H1 (cell line): ENCODE data around the gene EMX1. TPM values are rescaled to one million over a fixed set of nuclear protein-coding genes. Genes with fewer than 3 reads are reported as not detected.
A peak's percentile ranks its signal among the peaks of the same experiment; 100 is the strongest.

Experiments
- CHD2 ChIP-seq: IDR thresholded peaks from 2 replicates; pipeline ENCODE4 v1.6.1; 2012; ENCODE audit warnings: low read length, improper control_type of control experiment
- CREB1 ChIP-seq: IDR thresholded peaks from 2 replicates; pipeline ENCODE4 v1.6.1; 2012; ENCODE audit warnings: inconsistent platforms
- GTF2F1 ChIP-seq: IDR thresholded peaks from 2 replicates; pipeline ENCODE4 v1.6.1; 2012; ENCODE audit warnings: low read depth, low read length, improper control_type of control experiment, borderline replicate concordance
- JUN ChIP-seq: IDR thresholded peaks from 2 replicates; pipeline ENCODE4 v1.6.1; 2011; ENCODE audit warnings: low read depth, mild to moderate bottlenecking, improper control_type of control experiment, low read length
- MAFK ChIP-seq: IDR thresholded peaks from 2 replicates; pipeline ENCODE4 v1.6.1; 2012; ENCODE audit warnings: low read depth, mild to moderate bottlenecking, improper control_type of control experiment, low read length
- RAD21 ChIP-seq, 2 experiments: IDR thresholded peaks in 1 of 2; conservative IDR thresholded peaks in 1 of 2; 2 replicates each; pipeline ENCODE4 v1.6.1; 2011; ENCODE audit warnings: low read depth in 2 of 2, low read length in 2 of 2, improper control_type of control experiment in 1 of 2, inconsistent platforms in 1 of 2, mild to moderate bottlenecking in 1 of 2, moderate library complexity in 1 of 2
- RBBP5 ChIP-seq: IDR thresholded peaks from 2 replicates; pipeline ENCODE4 v1.7.1; 2012; ENCODE audit warnings: low read depth, mild to moderate bottlenecking, inconsistent platforms, low read length, moderate library complexity, borderline replicate concordance
- SP1 ChIP-seq: IDR thresholded peaks from 2 replicates; pipeline ENCODE4 v1.6.1; 2011; ENCODE audit warnings: low read depth, low read length
- TAF7 ChIP-seq: optimal IDR thresholded peaks from 2 replicates; pipeline ENCODE3; 2011; ENCODE audit warnings: low read depth, mild to moderate bottlenecking, inconsistent platforms, low read length, moderate library complexity, borderline replicate concordance
- polyA plus RNA-seq, 7 experiments: library from polyadenylated mRNA; depleted of rRNA in 3 of 7; stranded (reverse) in 5 of 7; unstranded in 2 of 7; fragments of >200 nt in 5 of 7; fragments of 200-250 nt in 2 of 7; gene quantifications; 1 replicate in 5 of 7; 2 replicates in 1 of 7; 4 replicates in 1 of 7; pipeline versions ENCODE4 v1.2.1 to v1.2.3, GENCODE V29; 2011 to 2013; ENCODE audit warnings: missing spikeins in 2 of 7, mixed read lengths in 2 of 7
- total RNA-seq: library from RNA; stranded (reverse); fragmentation: NEBNext Ultra II Directional; extraction: Animal tissue kit (Norgen Biotek cat#: 25700); gene quantifications from 2 replicates; pipeline ENCODE4 v1.2.1, GENCODE V29; 2021
- TF ChIP-seq, protein P1 (sequence below): IDR thresholded peaks from 2 replicates; pipeline ENCODE4 v1.6.1; 2011; ENCODE audit warnings: low read length, improper control_type of control experiment

The EMX1 gene
- total and polyA plus RNA-seq, 2 of the 8 experiments (the other 6 are each of a cell fraction or from before 2014, with no cell fraction given): 2.4 to 4.9 TPM

- TF ChIP-seq CHD2 (no peak), SP1 (no peak), RAD21 (IDR thresholded peaks at IDR 0.05 in 1 of 2, conservative IDR thresholded peaks at IDR 0.05 in 1 of 2; ENCODE audit: low read depth in 2 of 2, low read length in 2 of 2) (peak; percentile 86 to 89), JUN (no peak), TAF7 (no peak), GTF2F1 (no peak), MAFK (no peak), RBBP5 (no peak), CREB1 (no peak)
- TF ChIP-seq, protein P1, sequence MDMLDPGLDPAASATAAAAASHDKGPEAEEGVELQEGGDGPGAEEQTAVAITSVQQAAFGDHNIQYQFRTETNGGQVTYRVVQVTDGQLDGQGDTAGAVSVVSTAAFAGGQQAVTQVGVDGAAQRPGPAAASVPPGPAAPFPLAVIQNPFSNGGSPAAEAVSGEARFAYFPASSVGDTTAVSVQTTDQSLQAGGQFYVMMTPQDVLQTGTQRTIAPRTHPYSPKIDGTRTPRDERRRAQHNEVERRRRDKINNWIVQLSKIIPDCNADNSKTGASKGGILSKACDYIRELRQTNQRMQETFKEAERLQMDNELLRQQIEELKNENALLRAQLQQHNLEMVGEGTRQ: no peak
Measured at GRCh38 chr2:72973566-72974435, 56.5 kb downstream of the EMX1 start (continued).
